HepG2 (cell line): ENCODE measurements around the gene GRIK3. TPM values are rescaled to one million over a fixed set of nuclear protein-coding genes. Genes with fewer than 3 reads are reported as not detected.

Source experiments
- ATAC-seq: fragments of 200-7000 bp; cut with Tn5 transposase; 3 replicates; pipeline ENCODE4 v1.9.1; 2020; ENCODE audit warnings: mild to moderate bottlenecking, moderate library complexity
- BruUV-seq: library from RNA; stranded (reverse); fragments of 400-500 nt; replicated peaks from 2 replicates; lab custom pipeline; 2021; lab: Mats Ljungman, UMichigan
- CTCF ChIA-PET: fragments of 300-600 bp; formaldehyde crosslinking; extraction: SDS; loops from one replicate; lab custom pipeline; 2021; ENCODE audit warnings: low total read pairs, inconsistent platforms, low intra/inter-chr PET ratio; lab: Yijun Ruan, JAX
- POLR2A ChIA-PET: fragments of 350-600 bp; sonication (Branson Sonifier 250); formaldehyde crosslinking; loops from one replicate; lab custom pipeline; 2020; ENCODE audit warnings: antibody characterized with exemption, inconsistent platforms; lab: Yijun Ruan, JAX
- DNase-seq: peaks from one replicate; pipeline ENCODE4 v3.0.0-alpha.2; 2015; ENCODE audit warnings: low spot score
- FAIRE-seq: peaks from 3 replicates; lab custom pipeline; 2011; peaks lifted over from hg19 to GRCh38; lab: Jason Lieb, UNC
- H2AFZ ChIP-seq: one replicate; pipeline ENCODE4 v1.6.1; 2011; ENCODE audit warnings: low read length, inconsistent platforms
- H3K27ac ChIP-seq: fragments of 300-600 bp; 3 replicates; pipeline ENCODE4 v1.8.0; 2011; ENCODE audit warnings: mixed run types, mild to moderate bottlenecking, mixed read lengths, low read length, inconsistent platforms; ENCODE audit not compliant: insufficient read depth; ENCODE audit errors: extremely low read length
- H3K27me3 ChIP-seq, 2 experiments: fragments of 200-600 bp in 1 of 2; 2 replicates in 1 of 2; 3 replicates in 1 of 2; pipeline versions ENCODE4 v1.6.0 to v1.8.0; 2011; ENCODE audit warnings: low read length in 2 of 2, mild to moderate bottlenecking in 2 of 2, moderate library complexity in 2 of 2, inconsistent platforms in 1 of 2; ENCODE audit not compliant: insufficient read depth in 2 of 2, control insufficient read depth in 1 of 2
- H3K36me3 ChIP-seq, 2 experiments: fragments of 200-600 bp in 1 of 2; replicated peaks in 1 of 2; 2 replicates in 1 of 2; 3 replicates in 1 of 2; pipeline versions ENCODE4 v1.5.1 to v1.8.0; 2011; ENCODE audit warnings: low read length in 2 of 2, inconsistent platforms in 1 of 2; ENCODE audit not compliant: insufficient read depth in 2 of 2, control insufficient read depth in 1 of 2
- H3K4me1 ChIP-seq: 2 replicates; pipeline ENCODE4 v1.5.1; 2012; ENCODE audit warnings: low read length, inconsistent platforms; ENCODE audit not compliant: insufficient read depth
- H3K4me2 ChIP-seq: 2 replicates; pipeline ENCODE4 v1.6.0; 2011; ENCODE audit warnings: low read depth, low read length, inconsistent platforms
- H3K4me3 ChIP-seq, 3 experiments: fragments of 200-600 bp in 1 of 3; sonication (generic), shearing (Covaris generic) in 1 of 3; replicated peaks in 1 of 3; 2 replicates each; pipeline ENCODE4 v1.5.1; 2011 to 2016; ENCODE audit warnings: low read length in 3 of 3, inconsistent platforms in 2 of 3, low read depth in 2 of 3, mild to moderate bottlenecking in 2 of 3, control low read depth in 1 of 3, mixed read lengths in 1 of 3; ENCODE audit not compliant: insufficient read depth in 1 of 3
- H3K79me2 ChIP-seq: one replicate; pipeline ENCODE4 v1.6.1; 2011; ENCODE audit warnings: low read length, inconsistent platforms; ENCODE audit not compliant: insufficient read depth
- H3K9ac ChIP-seq: 2 replicates; pipeline ENCODE4 v1.6.0; 2011; ENCODE audit warnings: mild to moderate bottlenecking, low read depth, low read length, inconsistent platforms; ENCODE audit not compliant: insufficient read depth
- H3K9me3 ChIP-seq: 2 replicates; pipeline ENCODE4 v1.5.1; 2012; ENCODE audit warnings: mild to moderate bottlenecking, low read length
- H4K20me1 ChIP-seq: 2 replicates; pipeline ENCODE4 v1.6.0; 2011; ENCODE audit warnings: inconsistent platforms, mild to moderate bottlenecking, low read length, moderate library complexity; ENCODE audit not compliant: insufficient read depth
- POLR2AphosphoS2 ChIP-seq: IDR thresholded peaks from 2 replicates; pipeline ENCODE4 v1.6.1; 2011; ENCODE audit warnings: low read depth, low read length, improper control_type of control experiment
- TAF1 ChIP-seq: sonication (generic); formaldehyde crosslinking; IDR thresholded peaks from 2 replicates; pipeline ENCODE4 v1.4.0; 2020; ENCODE audit warnings: missing genetic modification reagents
- ZNF558 ChIP-seq: sonication (generic); formaldehyde crosslinking; IDR thresholded peaks from 2 replicates; pipeline ENCODE4 v1.9.0; 2022; ENCODE audit warnings: mild to moderate bottlenecking, missing genetic modification reagents, borderline replicate concordance
- ZNF839 ChIP-seq: sonication (generic); formaldehyde crosslinking; IDR thresholded peaks from 2 replicates; pipeline ENCODE4 v1.4.0; 2020; ENCODE audit warnings: missing genetic modification reagents, mild to moderate bottlenecking, borderline replicate concordance
- in situ Hi-C: cut with HindIII; loops from 2 replicates; pipeline ENCODE4 v1.10.0; 2017; ENCODE audit warnings: low pct_unique_long_range_greater_than_20kb; ENCODE audit not compliant: extremely low pct_ligation_motif_present
- intact Hi-C: fragments of 100-400 bp; cut with micrococcal nuclease; formaldehyde crosslinking; loops from one replicate; pipeline ENCODE4 v1.10.0; 2022; ENCODE audit not compliant: unreplicated experiment
- polyA plus RNA-seq, 8 experiments: library from polyadenylated mRNA; depleted of rRNA in 3 of 8; stranded (reverse) in 7 of 8; unstranded in 1 of 8; fragments of >200 nt; fragmentation: Illumina TruSeq in 4 of 8; extraction: Trizol in 4 of 8; gene quantifications; 2 replicates each; pipeline versions ENCODE4 v1.2.1 to v1.2.3, GENCODE V29; 2011 to 2016; ENCODE audit warnings: low read depth in 4 of 8, missing spikeins in 1 of 8, mixed read lengths in 1 of 8; ENCODE audit not compliant: insufficient read depth in 1 of 8
- total RNA-seq, 5 experiments: library from RNA; depleted of rRNA; stranded (reverse); fragments of >200 nt; fragmentation: Illumina TruSeq; extraction: Trizol; gene quantifications; 2 replicates each; pipeline ENCODE4 v1.2.3, GENCODE V29; 2016; ENCODE audit warnings: low read depth in 1 of 5
- TF ChIP-seq, protein P1 (sequence below): sonication (generic); formaldehyde crosslinking; IDR thresholded peaks from 2 replicates; pipeline ENCODE4 v1.4.0; 2020; ENCODE audit warnings: mild to moderate bottlenecking, missing genetic modification reagents
- TF ChIP-seq, protein P2 (sequence below): sonication (generic); formaldehyde crosslinking; IDR thresholded peaks from 2 replicates; pipeline ENCODE4 v1.4.0; 2020; ENCODE audit warnings: missing genetic modification reagents
- TF ChIP-seq, protein P3 (sequence below): IDR thresholded peaks from 2 replicates; pipeline ENCODE4 v1.6.1; 2016; ENCODE audit warnings: missing biosample characterization, missing genetic modification reagents, low read depth
- TF ChIP-seq, protein P4 (sequence below), 2 experiments: fragments of 450-650 bp in 1 of 2; sonication (generic) in 1 of 2; formaldehyde crosslinking in 1 of 2; IDR thresholded peaks; 2 replicates each; pipeline versions ENCODE4 v1.6.1 to v1.8.0; 2016 to 2022; ENCODE audit warnings: antibody characterized with exemption in 1 of 2, mild to moderate bottlenecking in 1 of 2, missing genetic modification reagents in 1 of 2

Gene GRIK3
- total and polyA plus RNA-seq, 2 of the 13 experiments (the other 11 are each of a cell fraction or from before 2014, with no cell fraction given) = not detected

DNA sequence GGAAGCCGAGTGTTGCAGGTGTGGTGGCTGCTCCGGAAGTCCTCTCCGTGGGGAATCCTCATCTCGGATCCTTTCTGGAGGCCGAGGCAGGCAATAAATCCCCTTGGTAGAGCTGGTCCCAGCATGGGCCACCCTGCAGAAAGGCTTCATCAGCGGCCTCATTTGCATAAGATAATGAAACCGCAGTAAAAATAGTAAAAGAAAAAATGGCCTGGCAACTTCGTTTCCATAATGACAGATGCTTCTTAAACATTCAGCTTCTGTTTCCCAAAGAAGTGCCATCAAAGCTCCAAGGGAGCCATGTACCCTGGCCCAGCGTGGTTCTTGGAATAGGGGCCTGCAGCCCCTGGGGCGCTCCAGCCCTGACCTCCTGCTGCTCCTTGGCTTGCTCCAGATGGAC, 244.1 kb downstream of the GRIK3 start (continued):
- TF ChIP-seq TAF1 (no peak), ZNF839 (CRISPR knock-in tag) (no peak), ZNF558 (CRISPR knock-in tag) (no peak)
- TF ChIP-seq, protein P1, sequence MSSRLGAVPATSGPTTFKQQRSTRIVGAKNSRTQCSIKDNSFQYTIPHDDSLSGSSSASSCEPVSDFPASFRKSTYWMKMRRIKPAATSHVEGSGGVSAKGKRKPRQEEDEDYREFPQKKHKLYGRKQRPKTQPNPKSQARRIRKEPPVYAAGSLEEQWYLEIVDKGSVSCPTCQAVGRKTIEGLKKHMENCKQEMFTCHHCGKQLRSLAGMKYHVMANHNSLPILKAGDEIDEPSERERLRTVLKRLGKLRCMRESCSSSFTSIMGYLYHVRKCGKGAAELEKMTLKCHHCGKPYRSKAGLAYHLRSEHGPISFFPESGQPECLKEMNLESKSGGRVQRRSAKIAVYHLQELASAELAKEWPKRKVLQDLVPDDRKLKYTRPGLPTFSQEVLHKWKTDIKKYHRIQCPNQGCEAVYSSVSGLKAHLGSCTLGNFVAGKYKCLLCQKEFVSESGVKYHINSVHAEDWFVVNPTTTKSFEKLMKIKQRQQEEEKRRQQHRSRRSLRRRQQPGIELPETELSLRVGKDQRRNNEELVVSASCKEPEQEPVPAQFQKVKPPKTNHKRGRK (CRISPR knock-in tag) = no peak

DNA sequence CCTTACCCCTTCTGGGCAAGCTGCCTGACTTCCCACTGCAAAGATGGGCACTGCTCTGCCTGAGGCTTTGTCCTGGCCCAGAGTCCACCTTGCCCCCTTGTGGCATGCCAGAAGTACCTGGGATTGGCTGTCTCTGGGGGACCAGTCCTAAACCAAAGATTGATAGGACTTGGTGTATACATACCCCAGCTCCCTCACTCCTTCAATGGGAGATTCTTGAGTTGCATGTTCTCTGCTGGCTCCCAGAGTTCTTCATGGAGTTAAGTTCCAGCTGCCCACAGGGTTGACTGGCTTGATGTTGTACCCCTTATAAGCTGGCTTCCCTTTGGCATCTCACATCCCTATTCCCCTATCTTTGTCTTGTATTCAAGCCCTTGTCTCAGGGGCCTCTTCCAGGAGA, 244.8 kb downstream of the GRIK3 start:
- H3K27ac ChIP-seq = no peak overlapping the region
- no peak overlapping the region for H3K4me2 ChIP-seq
- H3K4me1 ChIP-seq = no peaks in the 10 kb centered on the region
- no peak overlapping the region for H3K9ac ChIP-seq
- no peak overlapping the region for H2AFZ ChIP-seq
- ATAC-seq = no peak
- no peaks in the 10 kb centered on the region for H3K36me3 ChIP-seq
- no peaks in the 10 kb centered on the region; a peak in 1 of 5 replicates for H3K27me3 ChIP-seq
- no peak for DNase-seq
- BruUV-seq = no TSS peak
- FAIRE-seq = no peak
- H3K79me2 ChIP-seq = no peaks in the 10 kb centered on the region
- H3K4me3 ChIP-seq = no peak overlapping the region
- in situ Hi-C loops (no loop called here), intact Hi-C loops (no loop called here)
- H4K20me1 ChIP-seq = no peaks in the 10 kb centered on the region
- ChIA-PET POLR2A (no interaction called here), CTCF (no interaction called here)
- H3K9me3 ChIP-seq = no peaks in the 10 kb centered on the region
- TF ChIP-seq, protein P2, sequence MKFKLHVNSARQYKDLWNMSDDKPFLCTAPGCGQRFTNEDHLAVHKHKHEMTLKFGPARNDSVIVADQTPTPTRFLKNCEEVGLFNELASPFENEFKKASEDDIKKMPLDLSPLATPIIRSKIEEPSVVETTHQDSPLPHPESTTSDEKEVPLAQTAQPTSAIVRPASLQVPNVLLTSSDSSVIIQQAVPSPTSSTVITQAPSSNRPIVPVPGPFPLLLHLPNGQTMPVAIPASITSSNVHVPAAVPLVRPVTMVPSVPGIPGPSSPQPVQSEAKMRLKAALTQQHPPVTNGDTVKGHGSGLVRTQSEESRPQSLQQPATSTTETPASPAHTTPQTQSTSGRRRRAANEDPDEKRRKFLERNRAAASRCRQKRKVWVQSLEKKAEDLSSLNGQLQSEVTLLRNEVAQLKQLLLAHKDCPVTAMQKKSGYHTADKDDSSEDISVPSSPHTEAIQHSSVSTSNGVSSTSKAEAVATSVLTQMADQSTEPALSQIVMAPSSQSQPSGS (CRISPR knock-in tag) = no peak
- TF ChIP-seq, protein P3, sequence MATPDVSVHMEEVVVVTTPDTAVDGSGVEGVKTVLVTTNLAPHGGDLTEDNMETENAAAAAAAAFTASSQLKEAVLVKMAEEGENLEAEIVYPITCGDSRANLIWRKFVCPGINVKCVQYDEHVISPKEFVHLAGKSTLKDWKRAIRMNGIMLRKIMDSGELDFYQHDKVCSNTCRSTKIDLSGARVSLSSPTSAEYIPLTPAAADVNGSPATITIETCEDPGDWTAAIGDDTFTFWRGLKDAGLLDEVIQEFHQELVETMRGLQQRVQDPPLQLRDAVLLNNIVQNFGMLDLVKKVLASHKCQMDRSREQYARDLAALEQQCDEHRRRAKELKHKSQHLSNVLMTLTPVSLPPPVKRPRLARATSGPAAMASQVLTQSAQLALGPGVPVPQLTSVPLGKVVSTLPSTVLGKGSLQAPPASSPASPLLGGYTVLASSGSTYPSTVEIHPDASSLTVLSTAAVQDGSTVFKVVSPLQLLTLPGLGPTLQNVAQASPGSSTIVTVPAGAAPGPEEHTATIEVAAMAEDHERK (CRISPR knock-in tag) = no peak
- TF ChIP-seq, protein P4, sequence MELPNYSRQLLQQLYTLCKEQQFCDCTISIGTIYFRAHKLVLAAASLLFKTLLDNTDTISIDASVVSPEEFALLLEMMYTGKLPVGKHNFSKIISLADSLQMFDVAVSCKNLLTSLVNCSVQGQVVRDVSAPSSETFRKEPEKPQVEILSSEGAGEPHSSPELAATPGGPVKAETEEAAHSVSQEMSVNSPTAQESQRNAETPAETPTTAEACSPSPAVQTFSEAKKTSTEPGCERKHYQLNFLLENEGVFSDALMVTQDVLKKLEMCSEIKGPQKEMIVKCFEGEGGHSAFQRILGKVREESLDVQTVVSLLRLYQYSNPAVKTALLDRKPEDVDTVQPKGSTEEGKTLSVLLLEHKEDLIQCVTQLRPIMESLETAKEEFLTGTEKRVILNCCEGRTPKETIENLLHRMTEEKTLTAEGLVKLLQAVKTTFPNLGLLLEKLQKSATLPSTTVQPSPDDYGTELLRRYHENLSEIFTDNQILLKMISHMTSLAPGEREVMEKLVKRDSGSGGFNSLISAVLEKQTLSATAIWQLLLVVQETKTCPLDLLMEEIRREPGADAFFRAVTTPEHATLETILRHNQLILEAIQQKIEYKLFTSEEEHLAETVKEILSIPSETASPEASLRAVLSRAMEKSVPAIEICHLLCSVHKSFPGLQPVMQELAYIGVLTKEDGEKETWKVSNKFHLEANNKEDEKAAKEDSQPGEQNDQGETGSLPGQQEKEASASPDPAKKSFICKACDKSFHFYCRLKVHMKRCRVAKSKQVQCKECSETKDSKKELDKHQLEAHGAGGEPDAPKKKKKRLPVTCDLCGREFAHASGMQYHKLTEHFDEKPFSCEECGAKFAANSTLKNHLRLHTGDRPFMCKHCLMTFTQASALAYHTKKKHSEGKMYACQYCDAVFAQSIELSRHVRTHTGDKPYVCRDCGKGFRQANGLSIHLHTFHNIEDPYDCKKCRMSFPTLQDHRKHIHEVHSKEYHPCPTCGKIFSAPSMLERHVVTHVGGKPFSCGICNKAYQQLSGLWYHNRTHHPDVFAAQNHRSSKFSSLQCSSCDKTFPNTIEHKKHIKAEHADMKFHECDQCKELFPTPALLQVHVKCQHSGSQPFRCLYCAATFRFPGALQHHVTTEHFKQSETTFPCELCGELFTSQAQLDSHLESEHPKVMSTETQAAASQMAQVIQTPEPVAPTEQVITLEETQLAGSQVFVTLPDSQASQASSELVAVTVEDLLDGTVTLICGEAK (IDR thresholded peaks at IDR 0.05) = no peak
- TF ChIP-seq, protein P4 (CRISPR knock-in tag; IDR thresholded peaks at IDR 0.05) = no peak
- TF ChIP-seq POLR2AphosphoS2 = no peak
